ENCODE measurements around the gene ABCD3.
"Not testable (repeated sequence)": the region's sequence is repeated elsewhere in the genome, so short reads cannot be mapped to it uniquely, and the experiment has no call there.

Gene ABCD3

DNA sequence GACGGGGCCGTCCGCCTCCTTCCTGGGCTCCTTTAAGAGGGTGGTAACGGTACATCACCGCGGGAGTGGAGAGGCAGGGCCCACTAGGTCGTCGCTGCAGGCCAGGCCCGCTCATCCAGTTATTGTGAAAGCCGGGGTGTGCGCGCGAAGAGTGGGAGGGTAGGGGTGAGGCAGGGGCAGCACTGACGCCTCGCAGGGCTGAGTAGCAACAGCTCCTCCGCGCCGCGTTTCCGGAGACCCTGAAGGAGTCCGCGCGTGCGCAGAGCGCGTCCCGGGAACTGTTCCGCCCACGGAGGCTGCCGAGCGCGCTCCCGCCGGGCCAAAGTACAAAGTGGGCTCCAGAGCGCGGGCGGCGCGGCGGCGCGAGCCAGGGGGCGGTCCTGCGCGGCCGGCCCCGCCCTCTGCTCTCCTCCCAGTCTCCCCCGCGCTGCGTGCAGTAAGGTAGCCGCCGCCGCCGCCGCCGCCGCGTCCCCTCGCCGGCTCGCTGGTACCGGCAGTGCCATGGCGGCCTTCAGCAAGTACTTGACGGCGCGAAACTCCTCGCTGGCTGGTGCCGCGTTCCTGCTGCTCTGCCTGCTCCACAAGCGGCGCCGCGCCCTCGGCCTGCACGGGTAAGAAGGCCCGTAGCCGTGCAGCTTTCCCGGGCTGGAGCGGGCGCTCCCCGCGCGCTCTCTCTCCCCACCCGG lies at the start of gene ABCD3:
Gene ABCD3, plus strand, starts transcription at position 412 of the 686 bp plus-strand sequence. Its CDS starts 90 bp downstream, at position 502.
- peak; percentile 97 for DNase-seq (ENCODE audit: low spot score)

DNA sequence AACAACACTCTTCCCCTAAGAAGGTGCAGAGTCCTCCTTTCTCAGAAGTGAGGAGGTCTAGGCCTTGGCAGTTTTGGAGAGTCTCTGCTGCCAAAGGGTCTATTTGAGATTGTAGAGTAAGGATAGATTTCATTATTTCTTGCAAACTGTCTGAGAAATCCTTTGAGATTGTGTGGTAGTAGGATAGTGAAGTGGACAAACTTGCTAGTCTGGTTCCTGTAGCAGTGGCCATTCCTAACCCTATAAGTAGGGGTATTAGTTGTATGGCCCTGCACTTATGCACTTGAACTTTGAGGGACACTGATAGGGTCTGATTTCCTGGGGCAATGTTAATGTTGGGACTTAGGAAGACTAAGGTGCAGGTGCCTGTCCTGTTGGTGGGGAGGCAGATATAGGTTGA lies 45.4 kb upstream of the ABCD3 start:
- not testable (repeated sequence) for DNase-seq (ENCODE audit: low spot score)

DNA sequence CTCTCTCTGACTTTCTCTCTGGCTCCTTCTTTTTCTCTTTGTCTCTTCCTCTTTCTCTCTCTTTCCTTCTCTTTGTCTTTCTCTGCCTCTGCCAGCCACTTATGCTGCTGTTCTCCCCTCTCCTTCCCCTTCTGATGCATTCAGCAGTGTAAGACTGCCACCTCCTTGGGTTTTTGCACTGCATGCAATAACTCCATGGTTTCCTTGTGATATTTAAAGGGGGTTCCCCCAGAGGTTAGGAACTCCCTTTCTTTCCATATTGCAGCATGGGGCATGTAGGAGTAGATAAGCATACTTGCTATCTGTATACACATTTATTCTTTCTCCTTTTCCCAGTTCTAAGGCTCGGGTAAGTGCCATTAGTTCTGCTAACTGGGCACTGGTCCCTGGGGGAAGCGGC lies 44.9 kb upstream of the ABCD3 start:
- DNase-seq (ENCODE audit: low spot score), result not testable (repeated sequence)

DNA sequence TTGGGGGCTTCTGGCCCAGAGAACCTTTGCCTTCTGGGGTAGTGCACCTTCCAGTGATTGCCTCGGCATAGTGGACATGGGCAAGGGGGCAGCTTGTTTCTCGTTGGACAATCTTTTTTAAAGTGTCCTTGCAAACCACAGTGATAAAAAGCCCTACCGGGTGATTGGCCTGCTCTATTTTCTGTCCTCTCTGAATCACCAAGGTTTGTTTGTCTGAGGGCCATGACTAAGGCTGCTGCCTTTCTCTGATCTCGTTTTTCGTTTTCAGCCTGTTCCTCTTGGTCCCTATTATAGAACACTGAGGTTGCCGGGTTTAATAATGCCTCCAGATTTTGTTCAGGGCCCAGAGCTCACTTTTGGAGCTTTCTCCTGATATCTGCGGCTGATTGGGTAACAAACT lies 42.5 kb upstream of the ABCD3 start:
- not testable (repeated sequence) for DNase-seq (ENCODE audit: low spot score)

DNA sequence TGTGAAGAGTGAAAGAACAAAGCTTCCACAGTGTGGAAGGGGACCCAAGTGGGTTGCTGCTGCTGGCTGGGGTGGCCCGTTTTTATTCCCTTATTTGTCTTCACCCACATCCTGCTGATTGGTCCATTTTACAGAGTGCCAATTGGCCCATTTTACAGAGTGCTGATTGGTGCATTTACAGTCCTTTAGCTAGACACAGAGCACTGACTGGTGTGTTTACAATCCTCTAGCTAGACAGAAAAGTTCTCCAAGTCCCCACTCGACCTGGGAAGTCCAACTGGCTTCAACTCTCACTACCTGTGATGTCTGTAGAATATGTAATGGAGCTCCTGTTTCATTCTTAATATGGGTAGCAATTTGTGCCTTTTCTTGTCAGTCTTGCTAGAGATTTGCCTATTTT lies 39.7 kb upstream of the ABCD3 start:
- not testable (repeated sequence) for DNase-seq (ENCODE audit: low spot score)

DNA sequence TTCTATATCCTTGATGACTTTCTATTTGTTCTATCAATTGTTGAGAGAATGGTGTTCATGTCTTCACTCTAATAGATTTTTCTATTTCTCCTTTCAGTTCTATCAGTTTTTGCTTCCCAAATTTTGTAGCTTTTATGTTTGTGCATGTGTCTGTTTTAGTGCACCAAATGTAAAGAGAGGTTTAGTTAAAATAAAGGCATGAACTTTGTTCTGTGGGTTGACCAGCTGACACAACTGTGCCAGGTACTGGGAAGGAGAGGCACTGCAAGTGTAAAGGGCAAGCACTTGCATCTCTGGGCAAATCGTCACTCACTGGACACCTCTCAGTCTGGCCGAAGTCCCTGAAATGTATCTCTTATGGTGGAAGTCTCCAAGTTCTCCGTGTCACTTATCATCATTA lies 38.6 kb upstream of the ABCD3 start:
- DNase-seq (ENCODE audit: low spot score), result no peak

DNA sequence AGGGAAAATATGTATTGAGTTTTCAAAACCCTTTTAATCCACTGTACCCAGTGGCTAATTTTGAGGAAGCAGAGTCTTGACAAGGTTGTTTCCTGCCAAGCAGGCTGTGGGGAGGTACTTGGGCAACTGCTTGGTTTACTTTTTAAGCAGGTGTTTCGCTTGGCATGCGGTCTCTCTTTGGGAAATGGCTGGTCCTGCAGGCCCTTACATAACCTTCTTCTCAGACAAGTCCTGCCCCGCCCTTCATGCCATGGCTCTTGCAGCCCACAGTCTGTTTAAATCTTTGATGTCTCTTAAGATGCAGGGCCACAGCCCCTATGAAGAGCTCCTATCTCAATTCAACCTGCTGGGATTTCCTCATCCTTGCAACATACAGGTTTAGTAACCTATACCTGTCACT lies 36.0 kb upstream of the ABCD3 start:
- no peak for DNase-seq (ENCODE audit: low spot score)

DNA sequence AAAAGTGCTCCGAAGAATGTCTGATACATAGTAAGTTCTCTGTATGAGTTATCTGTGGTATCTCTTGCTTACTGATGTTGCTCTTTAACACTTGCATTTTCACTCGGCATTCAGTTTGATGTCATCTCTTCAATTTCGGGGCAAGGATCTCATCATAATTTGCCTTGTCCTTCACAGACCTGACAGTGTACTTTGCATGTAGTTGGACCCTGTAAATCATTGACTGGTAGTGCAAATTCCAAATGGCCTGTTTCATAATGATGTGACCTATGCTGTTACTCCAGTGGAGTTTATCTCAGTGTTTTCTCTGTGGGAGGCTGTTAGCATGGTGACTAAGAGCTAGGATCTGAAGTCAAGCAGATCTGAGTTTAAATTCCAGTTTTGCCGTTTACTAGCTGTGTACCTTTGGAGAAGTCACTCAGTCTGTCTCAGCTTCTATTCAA lies 34.2 kb upstream of the ABCD3 start:
- DNase-seq (ENCODE audit: low spot score), result no peak

DNA sequence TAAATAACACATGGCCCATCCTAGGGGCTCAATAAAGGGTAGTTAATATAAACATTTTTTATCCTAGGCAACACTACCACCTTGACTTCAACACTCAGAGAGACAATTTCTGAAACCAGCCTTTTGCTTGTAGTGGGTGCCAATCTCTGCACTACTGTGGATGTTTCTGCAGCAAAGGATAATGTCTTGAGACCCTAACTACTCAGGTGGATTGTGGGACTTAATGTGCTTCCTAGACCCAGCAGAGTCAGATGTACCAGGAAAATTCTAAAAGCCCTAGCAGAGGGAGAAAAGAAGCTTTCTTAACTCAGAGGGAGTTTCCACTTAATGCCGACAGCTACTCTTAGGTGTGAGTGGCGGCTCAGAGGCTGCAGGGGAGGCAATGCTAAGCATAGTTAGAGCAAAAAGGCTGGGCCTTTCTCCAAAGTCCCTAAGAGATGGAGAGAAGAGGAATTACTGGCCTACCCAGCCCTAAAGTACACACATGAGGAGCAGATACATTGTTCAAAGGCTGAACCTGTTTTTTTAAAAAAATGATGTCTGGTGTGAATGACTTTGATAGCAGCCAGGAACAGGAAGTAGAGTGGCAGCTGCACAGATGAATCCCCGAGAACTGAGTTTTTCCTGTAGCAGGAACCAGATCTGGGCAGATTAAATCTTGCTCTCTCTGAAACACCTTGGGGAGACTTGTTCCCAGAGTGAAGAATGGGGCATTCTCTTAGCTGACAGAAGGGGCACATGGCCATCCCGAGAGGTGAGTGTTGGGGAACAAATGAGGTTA lies 33.5 kb upstream of the ABCD3 start:
- no peak for DNase-seq (ENCODE audit: low spot score)

DNA sequence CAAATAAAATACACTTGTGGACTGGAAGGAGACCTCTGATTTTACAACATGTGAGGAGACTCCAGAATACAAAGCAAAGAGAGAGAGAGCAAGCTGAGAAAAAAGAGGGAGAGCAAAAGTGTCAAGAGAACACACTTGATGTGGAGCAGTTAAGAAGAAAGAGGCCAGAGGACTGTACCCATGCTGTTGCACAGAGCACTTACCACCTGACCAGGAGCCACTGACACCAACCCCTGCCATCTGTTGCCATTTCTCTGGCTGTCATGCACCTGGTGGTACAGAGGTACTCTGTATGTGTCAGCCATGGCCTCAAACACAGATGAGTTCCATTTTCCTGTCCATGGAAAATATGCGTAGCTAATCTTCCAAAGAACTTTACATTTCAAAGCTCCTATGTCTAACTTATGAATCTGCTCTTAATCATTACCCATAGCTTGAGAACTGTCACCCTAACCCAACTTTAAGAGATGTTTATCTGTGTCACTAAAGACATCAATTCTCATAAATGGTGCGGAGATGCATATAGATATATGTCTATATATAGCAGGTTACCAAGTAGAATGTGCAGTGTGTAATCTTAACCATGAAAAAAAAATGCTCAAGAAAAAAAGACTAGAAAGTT lies 32.8 kb upstream of the ABCD3 start:
- no peak for DNase-seq (ENCODE audit: low spot score)

DNA sequence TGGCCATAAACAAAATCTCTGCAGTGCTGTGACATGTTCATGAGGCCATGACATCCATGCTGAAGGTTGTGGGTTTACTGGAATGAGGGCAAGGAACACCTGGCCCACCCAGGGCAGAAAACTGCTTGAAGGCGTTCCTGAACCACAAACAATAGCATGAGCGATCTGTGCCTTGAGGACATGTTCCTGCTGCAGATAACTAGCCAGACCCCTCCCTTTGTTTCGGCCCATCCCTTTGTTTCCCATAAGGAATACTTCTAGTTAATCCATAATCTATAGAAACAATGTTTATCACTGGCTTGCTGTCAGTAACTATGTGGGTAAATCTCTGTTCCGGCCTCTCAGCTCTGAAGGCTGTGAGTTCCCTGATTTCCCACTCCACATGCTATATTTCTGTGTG lies 28.9 kb upstream of the ABCD3 start:
- no peak for DNase-seq (ENCODE audit: low spot score)

DNA sequence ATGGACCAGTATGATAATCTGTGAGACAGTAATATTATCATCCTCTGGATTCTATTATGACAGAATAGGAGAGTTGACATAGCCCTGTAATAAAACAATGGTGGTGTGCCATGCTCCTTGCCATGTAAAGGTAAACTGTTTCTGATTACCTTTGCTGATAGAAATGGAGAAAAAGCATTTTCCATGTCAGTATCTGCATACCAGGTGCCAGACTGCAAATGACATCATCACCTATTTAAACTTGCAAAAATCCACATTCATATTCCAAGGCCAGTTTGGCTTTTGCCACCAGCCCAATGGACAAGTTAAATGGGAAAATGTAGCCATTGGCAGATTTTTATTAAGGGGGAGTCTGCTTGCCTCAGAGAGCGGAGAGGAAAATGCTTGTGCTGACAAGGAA lies 23.9 kb upstream of the ABCD3 start:
- DNase-seq (ENCODE audit: low spot score), result no peak

DNA sequence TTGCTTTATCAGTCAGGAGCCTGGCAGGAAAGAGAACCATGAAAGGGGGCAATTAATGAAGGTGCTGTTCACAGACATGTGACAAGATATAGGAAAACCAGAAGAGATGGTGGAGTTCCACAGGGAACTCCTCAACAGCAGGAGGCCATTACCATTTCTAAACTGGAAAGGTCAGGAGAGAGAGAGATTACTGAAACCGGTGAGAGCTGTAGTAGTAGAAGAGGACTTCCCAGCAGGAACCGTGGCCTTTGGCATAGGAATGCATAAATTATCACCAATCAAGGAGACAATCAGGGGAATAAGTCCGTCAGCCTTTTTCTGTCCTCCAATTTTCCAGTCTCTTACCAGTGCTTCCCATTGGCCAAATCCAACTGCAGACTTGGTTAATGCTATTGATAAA lies 23.0 kb upstream of the ABCD3 start:
- no peak for DNase-seq (ENCODE audit: low spot score)

DNA sequence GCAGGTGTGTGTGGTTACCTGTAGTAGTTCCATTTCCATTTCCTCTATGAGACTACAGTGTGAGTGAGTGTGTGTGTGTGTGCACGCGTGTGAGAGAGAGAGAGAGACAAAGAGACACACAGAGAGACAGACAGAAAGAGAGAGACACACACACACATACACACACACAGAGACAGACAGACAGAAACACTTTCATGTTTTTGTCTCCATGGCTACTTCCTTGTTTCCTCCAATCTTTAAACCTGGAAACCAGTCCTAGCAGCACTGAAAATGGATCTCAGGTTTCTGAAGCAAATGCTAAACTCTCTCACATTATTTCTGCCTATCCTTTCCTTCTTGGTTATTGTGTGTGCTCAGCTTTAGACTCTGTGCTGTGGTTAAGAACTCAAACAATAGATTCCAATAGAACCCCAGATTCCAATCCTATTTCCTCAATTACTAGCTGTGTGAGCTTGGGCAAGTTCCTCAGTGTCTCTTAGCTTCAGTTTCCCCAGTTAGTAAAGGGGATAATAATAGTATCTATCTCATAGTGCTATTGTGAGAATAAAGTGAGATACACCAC lies 22.4 kb upstream of the ABCD3 start:
- DNase-seq (ENCODE audit: low spot score), result no peak

DNA sequence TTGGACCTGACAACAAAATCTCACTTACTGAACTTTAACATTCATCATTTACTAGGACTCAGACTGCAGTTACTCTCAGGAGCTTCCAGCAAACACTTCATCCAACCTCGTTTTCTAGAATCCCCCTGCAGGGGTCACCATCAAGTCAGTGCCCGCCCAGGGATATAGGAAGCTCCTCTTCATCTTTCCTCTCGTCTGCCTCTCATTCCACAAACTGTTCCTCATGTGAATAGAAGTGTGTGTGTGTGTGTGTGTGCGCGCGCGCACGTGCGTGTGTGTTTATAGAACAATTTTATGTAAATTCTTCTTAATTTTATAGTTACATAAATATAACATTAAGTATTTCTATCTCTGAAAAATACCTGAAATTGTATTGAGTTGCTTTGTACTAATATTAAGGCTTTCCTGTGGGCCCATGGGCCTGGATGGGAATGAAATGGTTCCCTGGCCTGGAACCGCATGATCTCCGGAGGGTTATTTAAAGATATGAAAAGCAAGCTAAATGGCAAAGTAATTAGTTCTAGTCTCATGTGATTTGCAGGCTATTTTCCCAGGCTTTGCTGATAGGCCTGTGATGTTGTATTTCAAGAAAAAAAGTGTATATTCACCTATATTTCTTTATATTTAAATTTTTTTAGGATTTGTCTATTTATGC lies 21.7 kb upstream of the ABCD3 start:
- peak; percentile 11 for DNase-seq (ENCODE audit: low spot score)

DNA sequence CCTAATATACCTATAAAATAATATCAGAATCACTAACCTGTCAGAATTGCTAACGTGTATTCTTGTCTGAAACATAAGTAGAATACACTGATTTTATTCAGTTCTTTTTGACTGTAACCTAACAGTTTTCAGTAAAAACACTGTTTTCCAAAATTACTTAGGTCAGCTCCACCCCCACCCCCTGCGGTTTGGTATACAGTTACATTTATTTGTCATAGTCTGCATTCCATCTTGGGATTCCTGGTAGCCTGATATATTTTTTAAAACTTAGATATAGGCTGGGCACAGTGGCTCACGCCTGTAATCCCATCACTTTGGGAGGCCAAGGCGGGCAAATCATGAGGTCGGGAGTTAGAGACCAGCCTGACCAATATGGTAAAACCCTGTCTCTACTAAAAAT lies 19.8 kb upstream of the ABCD3 start:
- DNase-seq (ENCODE audit: low spot score), result no peak

DNA sequence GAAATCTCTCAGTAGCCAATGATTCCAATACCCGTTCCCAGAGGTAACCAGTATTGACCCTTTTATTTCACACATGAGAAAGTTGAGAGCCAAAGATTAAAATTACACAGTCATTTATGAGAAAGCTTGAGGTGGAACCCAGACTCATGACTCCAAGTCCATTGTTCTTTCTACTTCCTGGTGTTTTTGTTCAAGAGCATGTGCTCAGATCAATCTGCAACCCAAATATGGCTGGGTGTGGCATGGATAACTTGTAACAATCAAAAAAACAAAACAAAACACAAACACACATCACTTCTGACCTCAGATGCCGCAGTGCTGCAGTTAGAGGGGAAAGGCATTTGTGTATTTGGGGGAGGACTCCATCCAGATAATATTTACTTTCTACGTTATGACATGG lies 18.7 kb upstream of the ABCD3 start:
- no peak for DNase-seq (ENCODE audit: low spot score)

DNA sequence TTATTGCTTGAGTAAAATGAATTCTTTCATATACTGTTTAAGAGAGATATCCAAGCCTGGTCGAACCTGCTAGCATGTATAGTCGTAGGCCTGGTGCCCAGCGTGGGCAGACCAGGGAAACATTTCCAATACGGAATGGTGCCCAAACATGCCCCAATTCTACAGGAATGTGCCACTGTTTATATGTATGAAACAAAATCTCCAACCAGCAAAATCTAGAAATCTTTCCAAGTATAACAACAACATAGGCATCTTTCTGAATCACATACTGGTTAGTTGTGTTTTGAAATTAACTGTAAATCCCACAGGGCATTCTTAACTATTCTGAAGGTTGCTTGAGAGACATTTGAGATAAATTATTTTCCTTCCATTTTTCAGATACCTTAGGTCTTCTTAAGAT lies 17.0 kb upstream of the ABCD3 start:
- no peak for DNase-seq (ENCODE audit: low spot score)

DNA sequence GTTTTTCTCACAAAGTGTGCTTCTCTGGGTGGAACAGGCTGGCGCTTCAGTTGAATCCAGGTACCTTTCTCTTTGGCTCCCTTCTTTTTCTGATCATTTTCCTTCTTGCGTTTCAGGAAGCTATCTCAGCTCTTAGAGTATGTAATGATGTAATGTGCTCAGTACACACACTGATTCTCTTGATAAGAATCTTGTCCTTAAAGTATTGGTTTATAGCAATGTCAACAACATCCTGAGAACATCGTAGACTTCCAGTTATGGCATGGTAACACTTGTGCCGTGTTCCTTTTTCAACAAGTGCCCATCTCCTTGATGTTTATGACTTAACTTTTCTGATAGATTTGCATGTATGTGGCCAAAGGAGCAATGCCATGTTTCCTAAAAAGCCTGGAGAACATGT lies 11.7 kb upstream of the ABCD3 start:
- DNase-seq (ENCODE audit: low spot score), result no peak

DNA sequence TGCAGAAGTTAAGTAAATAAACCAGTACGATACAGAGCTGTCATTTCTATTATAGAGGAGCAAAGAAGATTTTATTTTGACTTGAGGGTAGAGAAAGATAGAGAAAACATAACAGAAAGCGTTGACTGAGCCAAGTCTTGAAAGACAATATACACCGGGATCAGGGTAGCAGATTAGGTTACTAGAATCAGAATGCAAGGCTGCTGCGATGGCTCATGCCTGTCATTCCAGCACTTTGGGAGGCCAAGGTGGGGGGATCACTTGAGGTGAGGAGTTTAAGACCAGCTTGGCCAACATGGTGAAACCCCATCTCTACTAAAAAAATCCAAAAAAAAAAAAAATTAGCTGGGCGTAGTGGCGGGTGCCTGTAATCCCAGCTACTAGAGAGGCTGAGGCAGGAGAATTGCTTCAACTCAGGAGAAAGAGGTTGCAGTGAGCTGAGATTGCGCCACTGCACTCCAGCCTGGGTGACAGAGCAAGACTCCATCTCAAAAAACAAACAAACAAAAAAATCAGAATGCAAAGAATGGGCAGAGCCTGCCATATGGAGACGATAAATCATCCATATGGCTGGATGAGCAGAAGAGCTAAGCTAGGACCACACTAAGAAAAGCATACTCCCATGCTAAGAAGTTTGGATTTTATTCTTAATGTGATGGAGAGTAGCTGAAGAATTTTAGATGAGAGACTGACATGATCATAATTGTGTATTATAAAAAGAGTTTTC lies 9.9 kb upstream of the ABCD3 start:
- DNase-seq (ENCODE audit: low spot score), result no peak

DNA sequence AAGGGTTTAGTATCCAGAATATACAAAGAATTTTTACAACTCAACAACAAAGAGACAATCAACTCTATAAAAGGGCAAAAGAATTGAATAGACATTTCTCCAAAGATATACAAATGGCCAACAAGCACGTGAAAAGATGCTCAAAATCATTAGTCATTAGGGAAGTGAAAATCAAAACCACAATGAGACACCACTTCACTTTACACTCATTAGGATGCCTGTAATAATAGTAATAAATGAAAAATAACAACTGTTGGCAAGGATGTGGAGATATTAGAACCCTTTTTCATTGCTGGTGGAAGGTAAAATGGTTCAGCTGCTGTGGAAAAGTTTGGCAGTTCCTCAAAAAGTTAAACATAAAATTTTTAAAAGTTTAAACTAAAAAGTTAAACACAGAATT lies 7.0 kb upstream of the ABCD3 start:
- peak; percentile 23 for DNase-seq (ENCODE audit: low spot score)

DNA sequence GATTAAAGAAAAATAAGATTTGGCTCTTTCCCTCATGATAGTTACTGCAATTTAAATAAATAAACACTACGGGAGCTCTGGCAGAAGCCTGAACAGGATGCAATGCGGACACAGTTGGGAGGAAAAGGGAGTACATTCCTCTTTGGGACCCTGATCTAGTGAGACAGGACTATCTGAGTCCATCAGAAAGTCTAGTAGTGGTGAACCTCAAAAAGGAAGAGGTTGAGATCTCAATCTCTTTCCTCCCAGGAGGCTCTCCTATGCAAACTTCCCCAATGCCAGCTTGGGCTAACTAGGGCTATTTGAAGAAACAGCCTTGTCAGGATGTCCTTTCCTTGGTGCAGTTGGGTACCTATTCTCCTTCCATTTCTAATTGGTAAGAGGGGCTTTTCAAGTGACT lies 4.9 kb upstream of the ABCD3 start:
- DNase-seq (ENCODE audit: low spot score), result no peak

Data from NAMALWA (cell line).